SK-N-SH (cell line): ENCODE measurements around the gene TRPM2. TPM values are rescaled to one million over a fixed set of nuclear protein-coding genes. Genes with fewer than 3 reads are reported as not detected.

Experiments used
- CTCF ChIA-PET: fragments of 300-600, 350-600 bp; formaldehyde crosslinking; extraction: SDS; loops from one replicate; lab custom pipeline; 2021; lab: Yijun Ruan, JAX
- POLR2A ChIA-PET: fragments of 350-600 bp; sonication (Branson Sonifier 250); formaldehyde crosslinking; extraction: SDS; loops from one replicate; lab custom pipeline; 2020; ENCODE audit warnings: antibody characterized with exemption, inconsistent platforms; lab: Yijun Ruan, JAX
- DNase-seq: peaks from one replicate; pipeline ENCODE4 v3.0.0; 2012
- H2AFZ ChIP-seq: fragments of 200-600 bp; sonication (generic); 2 replicates; pipeline ENCODE4 v1.8.1; 2016; ENCODE audit warnings: antibody characterized with exemption, mild to moderate bottlenecking, low read depth
- H3F3A ChIP-seq: fragments of 200-600 bp; sonication (generic); replicated peaks from 2 replicates; pipeline ENCODE3; 2016; ENCODE audit warnings: antibody characterized with exemption, mild to moderate bottlenecking; ENCODE audit not compliant: insufficient read depth
- H3K27ac ChIP-seq, 2 experiments: fragments of 200-500 bp in 1 of 2; fragments of 200-600 bp in 1 of 2; sonication (Bioruptor generic) in 1 of 2; sonication (generic), shearing (Covaris generic) in 1 of 2; 2 replicates each; pipeline versions ENCODE4 v1.5.1 to v1.6.1; 2014 to 2016; ENCODE audit warnings: low read depth in 2 of 2, inconsistent platforms in 1 of 2, low read length in 1 of 2, mild to moderate bottlenecking in 1 of 2, mixed read lengths in 1 of 2
- H3K27me3 ChIP-seq: fragments of 200-600 bp; sonication (generic), shearing (Covaris generic); 2 replicates; pipeline ENCODE4 v1.6.1; 2016; ENCODE audit warnings: mixed run types; ENCODE audit not compliant: insufficient read depth
- H3K36me3 ChIP-seq, 2 experiments: fragments of 200-500 bp in 1 of 2; fragments of 200-600 bp in 1 of 2; sonication (Bioruptor generic) in 1 of 2; sonication (generic) in 1 of 2; replicated peaks in 1 of 2; 2 replicates each; pipeline versions ENCODE3 to v1.5.1; 2014 to 2016; ENCODE audit warnings: low read length in 1 of 2, mild to moderate bottlenecking in 1 of 2; ENCODE audit not compliant: insufficient read depth in 2 of 2, control insufficient read depth in 1 of 2
- H3K4me1 ChIP-seq, 2 experiments: fragments of 200-500 bp in 1 of 2; fragments of 200-600 bp in 1 of 2; sonication (Bioruptor generic) in 1 of 2; sonication (generic), shearing (Covaris generic) in 1 of 2; 2 replicates each; pipeline versions ENCODE4 v1.5.1 to v1.6.1; 2014 to 2016; ENCODE audit warnings: low read depth in 1 of 2, low read length in 1 of 2, mixed run types in 1 of 2; ENCODE audit not compliant: insufficient read depth in 2 of 2, control insufficient read depth in 1 of 2
- H3K4me2 ChIP-seq: fragments of 200-600 bp; sonication (generic), shearing (Covaris generic); 2 replicates; pipeline ENCODE4 v1.6.1; 2017; ENCODE audit warnings: mixed run types
- H3K4me3 ChIP-seq, 2 experiments: fragments of 200-500 bp in 1 of 2; fragments of 200-600 bp in 1 of 2; sonication (Bioruptor generic) in 1 of 2; sonication (generic), shearing (Covaris generic) in 1 of 2; 2 replicates each; pipeline versions ENCODE4 v1.5.1 to v1.8.1; 2014 to 2016; ENCODE audit warnings: low read depth in 2 of 2, inconsistent platforms in 1 of 2, low read length in 1 of 2, mild to moderate bottlenecking in 1 of 2, mixed read lengths in 1 of 2, moderate library complexity in 1 of 2
- H3K79me2 ChIP-seq: fragments of 200-600 bp; sonication (generic); 2 replicates; pipeline ENCODE4 v1.8.1; 2017; ENCODE audit warnings: mild to moderate bottlenecking; ENCODE audit not compliant: insufficient read depth
- H3K9ac ChIP-seq: fragments of 200-600 bp; sonication (generic); 2 replicates; pipeline ENCODE4 v1.6.1; 2017; ENCODE audit warnings: mixed run types
- H3K9me2 ChIP-seq: fragments of 200-600 bp; sonication (generic); 2 replicates; pipeline ENCODE4 v1.6.1; 2017; ENCODE audit warnings: mixed run types
- H3K9me3 ChIP-seq: fragments of 200-600 bp; sonication (generic); 2 replicates; pipeline ENCODE4 v1.6.1; 2017; ENCODE audit warnings: mixed run types, mild to moderate bottlenecking, moderate library complexity
- H4K20me1 ChIP-seq: fragments of 200-600 bp; sonication (generic); 2 replicates; pipeline ENCODE4 v1.6.1; 2017; ENCODE audit warnings: mild to moderate bottlenecking, mixed run types; ENCODE audit not compliant: insufficient read depth
- CHD2 ChIP-seq: fragments of 150-350 bp; IDR thresholded peaks from 2 replicates; pipeline ENCODE4 v1.6.1; 2018; ENCODE audit warnings: low read length; ENCODE audit not compliant: partially characterized antibody
- CTCF ChIP-seq: fragments of 200-600 bp; sonication (generic); IDR thresholded peaks from 2 replicates; pipeline ENCODE4 v1.6.1; 2017; ENCODE audit warnings: antibody characterized with exemption, mild to moderate bottlenecking, moderate library complexity
- ELF1 ChIP-seq: IDR thresholded peaks from 2 replicates; pipeline ENCODE4 v1.4.0; 2012
- EZH2phosphoT487 ChIP-seq: fragments of 200-600 bp; sonication (generic); IDR thresholded peaks from 2 replicates; pipeline ENCODE4 v1.6.1; 2017; ENCODE audit warnings: low read depth, mixed run types, mild to moderate bottlenecking, antibody characterized with exemption, moderate library complexity, borderline replicate concordance
- FOXM1 ChIP-seq: IDR thresholded peaks from 2 replicates; pipeline ENCODE4 v1.4.0; 2012; ENCODE audit warnings: low read depth, mild to moderate bottlenecking
- GATA2 ChIP-seq: sonication (generic); formaldehyde crosslinking; IDR thresholded peaks from 2 replicates; pipeline ENCODE4 v1.5.0; 2020; ENCODE audit warnings: mild to moderate bottlenecking, missing genetic modification reagents
- MXI1 ChIP-seq: IDR thresholded peaks from 2 replicates; pipeline ENCODE4 v1.6.1; 2012; ENCODE audit warnings: mild to moderate bottlenecking, low read depth, low read length, improper control_type of control experiment
- POLR2AphosphoS5 ChIP-seq: IDR thresholded peaks from 2 replicates; pipeline ENCODE4 v1.6.1; 2012; ENCODE audit warnings: low read depth, low read length
- RAD21 ChIP-seq: IDR thresholded peaks from 2 replicates; pipeline ENCODE4 v1.6.1; 2012; ENCODE audit warnings: mild to moderate bottlenecking, low read length
- RCOR1 ChIP-seq: fragments of 150-350 bp; IDR thresholded peaks from 2 replicates; pipeline ENCODE4 v1.6.1; 2017; ENCODE audit warnings: antibody characterized with exemption, low read length
- SIN3A ChIP-seq: IDR thresholded peaks from 2 replicates; pipeline ENCODE4 v1.6.1; 2012; ENCODE audit warnings: low read depth, mild to moderate bottlenecking, low read length, moderate library complexity, borderline replicate concordance
- SMC3 ChIP-seq: IDR thresholded peaks from 2 replicates; pipeline ENCODE4 v1.6.1; 2012; ENCODE audit warnings: low read depth, low read length, improper control_type of control experiment
- TCF12 ChIP-seq: IDR thresholded peaks from 2 replicates; pipeline ENCODE4 v1.4.0; 2012
- TEAD4 ChIP-seq: IDR thresholded peaks from 2 replicates; pipeline ENCODE4 v1.4.0; 2012; ENCODE audit warnings: mild to moderate bottlenecking, borderline replicate concordance; ENCODE audit not compliant: insufficient read depth
- USF2 ChIP-seq: fragments of 150-350 bp; IDR thresholded peaks from 2 replicates; pipeline ENCODE4 v1.6.1; 2017; ENCODE audit warnings: antibody characterized with exemption, low read length, low read depth, borderline replicate concordance
- WGBS: methylation state at CpG from one replicate; pipeline ENCODE4 v1.1.6; 2017; ENCODE audit warnings: low lambda C conversion rate; 5-methylcytosine and 5-hydroxymethylcytosine counted together
- polyA plus RNA-seq, 3 experiments: library from polyadenylated mRNA; depleted of rRNA; stranded (reverse); fragments of >200 nt; gene quantifications; 2 replicates each; pipeline ENCODE4 v1.2.3, GENCODE V29; 2012

The TRPM2 gene
- polyA plus RNA-seq, 1 of the 3 experiments (the other 2 are of a cell fraction), result not detected

- POLR2A ChIA-PET, result no interaction called here
- peak; percentile 91 for DNase-seq
- WGBS, result 53% methylated on average over 5 of the region's 8 CpGs
- no peaks in the 10 kb centered on the region for H3K9me2 ChIP-seq
- no peak overlapping the region for H3K9ac ChIP-seq
- peaks cover 0 to 16% of the 10 kb centered on the region in 2 experiments; a peak in 1 of 4 replicates for H3K4me1 ChIP-seq
- H3K4me2 ChIP-seq, result no peak overlapping the region
- H2AFZ ChIP-seq, result no peak overlapping the region
- no peaks in the 10 kb centered on the region for H3K9me3 ChIP-seq
- no peaks in the 10 kb centered on the region for H3K27me3 ChIP-seq
- H4K20me1 ChIP-seq, result peaks cover 63% of the 10 kb centered on the region
- peaks cover 0 to 4% of the 10 kb centered on the region in 2 experiments for H3K36me3 ChIP-seq
- peaks cover 74% of the 10 kb centered on the region for H3K79me2 ChIP-seq
- TF ChIP-seq RAD21 (peak; percentile 61), CHD2 (no peak), SMC3 (peak; percentile 63), TCF12 (no peak), CTCF (peak; percentile 75)
- no peak overlapping the region for H3K27ac ChIP-seq
- no peak overlapping the region for H3K4me3 ChIP-seq
- H3F3A ChIP-seq, result no peaks in the 10 kb centered on the region
- CTCF ChIA-PET, result interaction anchor here (0.6 to 2.2 kb wide), 15 partner anchors 9 to 494 kb away, joined by 3 to 12 read pairs (median 5); partner anchors contain the start of gene CFAP410
These were observed 48.5 kb upstream of the TRPM2 start for GRCh38 chr21:44304877-44305293.

GRCh38 chr21:44305691-44306090 lies 47.7 kb upstream of the TRPM2 start:
- H3K9me3 ChIP-seq, result no peaks in the 10 kb centered on the region
- H3K4me3 ChIP-seq, result no peak overlapping the region
- CTCF ChIA-PET, result interaction anchor here (0.6 to 2.2 kb wide), 7 partner anchors 10 to 178 kb away, joined by 3 to 12 read pairs (median 7); partner anchors contain the start of gene CFAP410
- TF ChIP-seq RCOR1 (no peak), ELF1 (no peak)
- H3K9me2 ChIP-seq, result no peaks in the 10 kb centered on the region
- 94% methylated on average over 6 of the region's 9 CpGs for WGBS
- peaks cover 0 to 14% of the 10 kb centered on the region in 2 experiments; a peak in 1 of 4 replicates for H3K4me1 ChIP-seq
- peaks cover 0 to 4% of the 10 kb centered on the region in 2 experiments for H3K36me3 ChIP-seq
- H3K4me2 ChIP-seq, result no peak overlapping the region
- no peak overlapping the region for H2AFZ ChIP-seq
- peaks cover 68% of the 10 kb centered on the region for H3K79me2 ChIP-seq
- H3K27ac ChIP-seq, result no peak overlapping the region
- POLR2A ChIA-PET, result no interaction called here
- peaks cover 62% of the 10 kb centered on the region for H4K20me1 ChIP-seq
- no peak for DNase-seq
- H3K9ac ChIP-seq, result no peak overlapping the region
- no peaks in the 10 kb centered on the region for H3K27me3 ChIP-seq
- no peaks in the 10 kb centered on the region for H3F3A ChIP-seq

GRCh38 chr21:44306936-44307704 lies 46.3 kb upstream of the TRPM2 start:
- no peak for DNase-seq
- Histone ChIP-seq H3K4me1 (peaks cover 0 to 7% of the 10 kb centered on the region in 2 experiments; a peak in 1 of 4 replicates), H3F3A (no peaks in the 10 kb centered on the region), H3K4me2 (no peak overlapping the region), H2AFZ (no peak overlapping the region), H3K4me3 (no peak overlapping the region), H3K27me3 (no peaks in the 10 kb centered on the region), H3K9ac (no peak overlapping the region), H4K20me1 (peaks cover 48% of the 10 kb centered on the region), H3K27ac (no peak overlapping the region), H3K9me3 (no peaks in the 10 kb centered on the region), H3K9me2 (no peaks in the 10 kb centered on the region), H3K36me3 (peaks cover 0 to 9% of the 10 kb centered on the region in 2 experiments), H3K79me2 (peaks cover 54% of the 10 kb centered on the region)
- ChIA-PET POLR2A (no interaction called here), CTCF (interaction anchor here (1.0 kb wide), 1 partner anchor 10 kb away, joined by 5 read pairs; no protein-coding TSS in a partner anchor)
- 94% methylated on average over 14 of the region's 21 CpGs for WGBS
- TF ChIP-seq POLR2AphosphoS5 (no peak), SMC3 (no peak), EZH2phosphoT487 (no peak), SIN3A (no peak), MXI1 (no peak), FOXM1 (no peak), RCOR1 (no peak), USF2 (no peak), GATA2 (CRISPR knock-in tag) (no peak), TEAD4 (no peak)
